B cell (primary cell): Measurements from ENCODE around the gene DLD.

Source experiments
- EZH2 ChIP-seq: IDR thresholded peaks from 2 replicates; pipeline ENCODE4 v1.6.1; 2012; ENCODE audit warnings: borderline replicate concordance, low read depth, mild to moderate bottlenecking, moderate library complexity, low read length; ENCODE audit not compliant: insufficient read depth, poor library complexity, severe bottlenecking
- TF ChIP-seq, protein P1 (sequence below): fragments of 200-600 bp; IDR thresholded peaks from one replicate; pipeline ENCODE4 v1.8.0; 2022; ENCODE audit warnings: antibody characterized with exemption, mild to moderate bottlenecking

DNA sequence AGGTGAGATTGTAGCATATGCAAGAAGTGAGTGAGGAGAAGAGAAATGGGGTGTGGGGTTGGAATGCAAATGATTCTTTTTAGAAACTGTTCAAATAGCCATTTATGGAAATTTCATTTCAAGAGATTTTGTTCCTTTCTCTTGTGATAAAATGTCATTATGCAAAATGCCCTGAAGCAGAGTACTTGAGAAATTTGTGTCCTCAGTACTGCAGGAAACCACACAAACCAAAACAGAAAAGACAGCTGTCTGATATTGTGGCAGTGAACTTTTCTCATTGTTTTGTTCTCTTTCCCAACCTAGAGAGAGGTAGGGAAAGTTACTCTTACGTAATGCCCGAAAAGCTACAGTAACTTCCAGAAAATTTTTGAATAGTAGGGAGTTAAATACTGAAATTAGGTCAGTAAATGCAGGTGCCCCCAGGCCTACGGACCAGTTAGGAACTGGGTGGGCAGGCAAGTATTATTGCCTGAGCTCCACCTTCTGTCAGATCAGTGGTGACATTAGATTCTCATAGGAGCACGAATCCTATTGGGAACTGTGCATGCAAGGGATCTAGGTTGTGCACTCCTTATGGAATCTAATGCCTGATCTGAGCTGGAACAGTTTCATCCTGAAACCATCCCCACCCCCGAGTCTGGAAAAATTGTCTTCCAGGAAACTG lies 34.0 kb downstream of the DLD start:
- TF ChIP-seq, protein P1, sequence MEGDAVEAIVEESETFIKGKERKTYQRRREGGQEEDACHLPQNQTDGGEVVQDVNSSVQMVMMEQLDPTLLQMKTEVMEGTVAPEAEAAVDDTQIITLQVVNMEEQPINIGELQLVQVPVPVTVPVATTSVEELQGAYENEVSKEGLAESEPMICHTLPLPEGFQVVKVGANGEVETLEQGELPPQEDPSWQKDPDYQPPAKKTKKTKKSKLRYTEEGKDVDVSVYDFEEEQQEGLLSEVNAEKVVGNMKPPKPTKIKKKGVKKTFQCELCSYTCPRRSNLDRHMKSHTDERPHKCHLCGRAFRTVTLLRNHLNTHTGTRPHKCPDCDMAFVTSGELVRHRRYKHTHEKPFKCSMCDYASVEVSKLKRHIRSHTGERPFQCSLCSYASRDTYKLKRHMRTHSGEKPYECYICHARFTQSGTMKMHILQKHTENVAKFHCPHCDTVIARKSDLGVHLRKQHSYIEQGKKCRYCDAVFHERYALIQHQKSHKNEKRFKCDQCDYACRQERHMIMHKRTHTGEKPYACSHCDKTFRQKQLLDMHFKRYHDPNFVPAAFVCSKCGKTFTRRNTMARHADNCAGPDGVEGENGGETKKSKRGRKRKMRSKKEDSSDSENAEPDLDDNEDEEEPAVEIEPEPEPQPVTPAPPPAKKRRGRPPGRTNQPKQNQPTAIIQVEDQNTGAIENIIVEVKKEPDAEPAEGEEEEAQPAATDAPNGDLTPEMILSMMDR = no peak
- TF ChIP-seq EZH2 = no peak
